Vagina (tissue), 2 donors: ENCODE measurements around the gene HPN. TPM values are rescaled to one million over a fixed set of nuclear protein-coding genes. Genes with fewer than 3 reads are reported as not detected.

ENCODE experiments used
- DNase-seq, 2 donors: peaks; one replicate each; pipeline ENCODE4 v3.0.0-alpha.2; 2017; ENCODE audit errors: extremely low spot score in 2 of 2
- H3K27ac ChIP-seq: fragments of 200-600 bp; sonication (generic); one replicate; pipeline ENCODE4 v1.5.1; 2019
- H3K27me3 ChIP-seq: fragments of 200-600 bp; sonication (generic); one replicate; pipeline ENCODE4 v1.5.1; 2019
- H3K36me3 ChIP-seq, 2 donors: fragments of 200-600 bp; sonication (generic); one replicate each; pipeline ENCODE4 v1.5.1; 2017 to 2019
- H3K4me1 ChIP-seq: fragments of 200-600 bp; sonication (generic); one replicate; pipeline ENCODE4 v1.5.1; 2019
- H3K4me3 ChIP-seq, 2 donors: fragments of 200-600 bp; sonication (generic); 1 replicate in 1 of 2; 2 replicates in 1 of 2; pipeline ENCODE4 v1.5.1; 2016 to 2019
- H3K9me3 ChIP-seq: fragments of 200-600 bp; sonication (generic); one replicate; pipeline ENCODE4 v1.5.1; 2019
- POLR2A ChIP-seq, 2 donors: fragments of 450-650 bp; IDR thresholded peaks; one replicate each; pipeline ENCODE4 v1.6.1; 2017; ENCODE audit warnings: antibody characterized with exemption in 2 of 2, mild to moderate bottlenecking in 2 of 2, moderate library complexity in 2 of 2
- POLR2AphosphoS5 ChIP-seq, 2 donors: sonication (generic); formaldehyde crosslinking; IDR thresholded peaks; one replicate each; pipeline ENCODE4 v1.9.0; 2017; ENCODE audit warnings: antibody characterized with exemption in 2 of 2, mild to moderate bottlenecking in 2 of 2, low read depth in 1 of 2; ENCODE audit not compliant: insufficient read depth in 1 of 2
- intact Hi-C: fragments of 100-400 bp; cut with DNase I; formaldehyde crosslinking; loops from one replicate; pipeline ENCODE4 v1.15.1; 2023
- total RNA-seq: library from RNA; depleted of rRNA; stranded (reverse); fragments of >200 nt; gene quantifications from one replicate; pipeline ENCODE4 v1.2.3, GENCODE V29; 2016
- TF ChIP-seq, protein P1 (sequence below), 3 experiments: fragments of 450-650 bp in 2 of 3; fragments of 200-600 bp in 1 of 3; sonication (generic) in 1 of 3; IDR thresholded peaks; one replicate each; pipeline ENCODE4 v1.5.1; 2017 to 2019; ENCODE audit warnings: antibody characterized with exemption in 3 of 3, mild to moderate bottlenecking in 2 of 3, moderate library complexity in 2 of 3

HPN gene
- total RNA-seq, 1 donor from 2014 or later: not detected

DNA sequence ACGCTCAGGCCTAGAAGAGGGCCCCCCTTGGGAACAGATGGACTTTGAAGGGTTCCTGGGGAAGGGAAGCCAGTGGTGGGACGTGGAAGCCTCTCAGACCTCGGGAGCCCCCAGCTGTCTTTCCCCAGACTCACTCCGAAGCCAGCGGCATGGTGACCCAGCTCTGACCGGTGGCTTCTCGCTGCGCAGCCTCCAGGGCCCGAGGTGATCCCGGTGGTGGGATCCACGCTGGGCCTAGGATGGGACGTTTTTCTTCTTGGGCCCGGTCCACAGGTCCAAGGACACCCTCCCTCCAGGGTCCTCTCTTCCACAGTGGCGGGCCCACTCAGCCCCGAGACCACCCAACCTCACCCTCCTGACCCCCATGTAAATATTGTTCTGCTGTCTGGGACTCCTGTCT is 24.6 kb downstream of the HPN start:
- H3K27me3 ChIP-seq: no peaks in the 10 kb centered on the region
- H3K9me3 ChIP-seq: no peaks in the 10 kb centered on the region
- H3K27ac ChIP-seq: no peak overlapping the region
- no peak overlapping the region for H3K4me3 ChIP-seq
- TF ChIP-seq, protein P1, sequence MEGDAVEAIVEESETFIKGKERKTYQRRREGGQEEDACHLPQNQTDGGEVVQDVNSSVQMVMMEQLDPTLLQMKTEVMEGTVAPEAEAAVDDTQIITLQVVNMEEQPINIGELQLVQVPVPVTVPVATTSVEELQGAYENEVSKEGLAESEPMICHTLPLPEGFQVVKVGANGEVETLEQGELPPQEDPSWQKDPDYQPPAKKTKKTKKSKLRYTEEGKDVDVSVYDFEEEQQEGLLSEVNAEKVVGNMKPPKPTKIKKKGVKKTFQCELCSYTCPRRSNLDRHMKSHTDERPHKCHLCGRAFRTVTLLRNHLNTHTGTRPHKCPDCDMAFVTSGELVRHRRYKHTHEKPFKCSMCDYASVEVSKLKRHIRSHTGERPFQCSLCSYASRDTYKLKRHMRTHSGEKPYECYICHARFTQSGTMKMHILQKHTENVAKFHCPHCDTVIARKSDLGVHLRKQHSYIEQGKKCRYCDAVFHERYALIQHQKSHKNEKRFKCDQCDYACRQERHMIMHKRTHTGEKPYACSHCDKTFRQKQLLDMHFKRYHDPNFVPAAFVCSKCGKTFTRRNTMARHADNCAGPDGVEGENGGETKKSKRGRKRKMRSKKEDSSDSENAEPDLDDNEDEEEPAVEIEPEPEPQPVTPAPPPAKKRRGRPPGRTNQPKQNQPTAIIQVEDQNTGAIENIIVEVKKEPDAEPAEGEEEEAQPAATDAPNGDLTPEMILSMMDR (IDR thresholded peaks at IDR 0.05): no peak
- TF ChIP-seq POLR2A (IDR thresholded peaks at IDR 0.05): no peak
- TF ChIP-seq POLR2AphosphoS5 (IDR thresholded peaks at IDR 0.05; ENCODE audit: insufficient read depth in 1 of 2, low read depth in 1 of 2): no peak
- H3K4me1 ChIP-seq: no peaks in the 10 kb centered on the region
- intact Hi-C loops: loop anchor here (10.0 kb wide), 1 partner anchor 209 kb away; no protein-coding TSS in a partner anchor
- no peaks in the 10 kb centered on the region for H3K36me3 ChIP-seq
- DNase-seq: no peak

DNA sequence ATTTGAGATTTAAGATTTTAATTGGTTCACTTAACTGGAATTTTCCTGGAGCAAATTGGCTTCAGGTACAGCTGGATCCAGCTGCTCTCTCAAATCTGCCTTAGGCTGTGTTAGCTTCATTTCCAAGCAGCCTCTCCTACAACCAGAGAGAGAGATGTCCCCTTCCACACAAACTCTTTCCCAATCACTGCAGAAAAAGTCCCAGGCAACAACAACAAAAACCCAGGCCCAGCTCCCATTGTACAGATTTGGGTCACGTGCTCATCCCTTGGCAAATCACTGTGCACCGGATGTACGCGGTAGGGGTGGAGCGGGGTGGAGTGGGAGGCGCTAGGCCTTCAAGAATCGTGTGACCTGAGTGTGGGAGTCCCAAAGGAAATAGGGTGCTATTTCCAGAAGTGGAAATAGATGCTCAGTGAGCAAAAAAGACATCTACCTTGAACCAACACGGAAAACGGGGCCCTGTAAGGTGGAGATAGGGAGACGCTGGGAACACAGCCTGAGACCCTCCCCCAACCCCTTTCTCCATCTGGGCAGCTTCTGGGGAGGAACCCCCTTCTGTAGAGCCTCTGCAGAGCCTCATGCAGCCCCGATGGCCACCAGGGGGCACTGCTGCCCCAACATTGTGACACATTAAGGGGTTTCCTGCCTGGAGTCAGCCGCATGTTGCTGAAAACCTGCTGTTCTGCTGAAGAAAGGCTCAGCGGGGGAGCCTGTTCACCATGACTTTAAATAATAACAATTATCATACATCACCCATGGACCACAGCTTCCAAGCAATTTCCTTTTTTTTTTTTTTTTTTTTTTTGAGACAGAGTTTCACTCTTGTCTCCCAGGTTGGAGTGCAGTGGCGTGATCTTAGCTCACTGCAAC is 25.4 kb downstream of the HPN start:
- intact Hi-C loops: loop anchor here (10.0 kb wide), 1 partner anchor 208 kb away; no protein-coding TSS in a partner anchor
- TF ChIP-seq, protein P1 (IDR thresholded peaks at IDR 0.05): peak; percentile 89 to 93 (median 90)
- no peak for TF ChIP-seq POLR2A (IDR thresholded peaks at IDR 0.05)
- no peaks in the 10 kb centered on the region for H3K27me3 ChIP-seq
- H3K4me1 ChIP-seq: no peaks in the 10 kb centered on the region
- H3K9me3 ChIP-seq: no peaks in the 10 kb centered on the region
- H3K36me3 ChIP-seq: no peaks in the 10 kb centered on the region
- DNase-seq: no peak
- no peak overlapping the region for H3K27ac ChIP-seq
- no peak overlapping the region for H3K4me3 ChIP-seq

DNA sequence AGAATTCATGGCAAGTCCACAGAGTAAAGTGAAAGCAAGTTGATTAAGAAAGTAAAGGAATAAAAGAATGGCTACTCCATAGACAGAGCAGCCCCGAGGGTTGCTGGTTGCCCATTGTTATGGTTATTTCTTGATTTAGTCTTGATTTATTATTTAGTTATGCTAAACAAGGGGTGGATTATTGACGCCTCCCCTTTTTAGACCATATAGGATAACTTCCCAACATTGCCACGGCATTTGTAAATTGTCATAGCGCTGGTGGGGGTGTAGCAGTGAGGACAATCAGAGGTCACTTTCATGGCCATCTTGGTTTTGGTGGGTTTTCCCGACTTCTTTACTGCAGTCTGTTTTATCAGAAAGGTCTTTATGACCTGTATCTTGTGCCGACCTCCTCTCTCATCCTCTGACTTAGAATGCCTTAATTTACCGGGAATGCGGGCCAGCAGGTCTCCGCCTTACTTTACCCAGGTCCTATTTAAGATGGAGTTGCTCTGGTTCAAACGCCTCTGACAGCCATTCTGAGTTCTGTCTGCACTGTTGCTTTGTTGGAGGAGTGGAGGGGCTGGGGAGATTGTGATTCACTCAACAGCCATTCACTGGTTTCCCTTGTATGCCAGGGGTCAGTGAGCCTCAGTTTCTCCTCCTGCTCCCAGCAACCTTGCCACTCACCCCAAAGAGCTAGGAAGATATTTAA is 27.6 kb downstream of the HPN start:
- Histone ChIP-seq H3K36me3 (no peaks in the 10 kb centered on the region), H3K4me1 (no peaks in the 10 kb centered on the region), H3K27me3 (no peaks in the 10 kb centered on the region), H3K27ac (no peak overlapping the region), H3K4me3 (no peak overlapping the region), H3K9me3 (no peaks in the 10 kb centered on the region)
- TF ChIP-seq POLR2A (IDR thresholded peaks at IDR 0.05) (no peak), POLR2AphosphoS5 (IDR thresholded peaks at IDR 0.05; ENCODE audit: insufficient read depth in 1 of 2, low read depth in 1 of 2) (no peak)
- TF ChIP-seq, protein P1 (IDR thresholded peaks at IDR 0.05): no peak
- DNase-seq: no peak
- intact Hi-C loops: loop anchor here (10.0 kb wide), 1 partner anchor 206 kb away; no protein-coding TSS in a partner anchor

DNA sequence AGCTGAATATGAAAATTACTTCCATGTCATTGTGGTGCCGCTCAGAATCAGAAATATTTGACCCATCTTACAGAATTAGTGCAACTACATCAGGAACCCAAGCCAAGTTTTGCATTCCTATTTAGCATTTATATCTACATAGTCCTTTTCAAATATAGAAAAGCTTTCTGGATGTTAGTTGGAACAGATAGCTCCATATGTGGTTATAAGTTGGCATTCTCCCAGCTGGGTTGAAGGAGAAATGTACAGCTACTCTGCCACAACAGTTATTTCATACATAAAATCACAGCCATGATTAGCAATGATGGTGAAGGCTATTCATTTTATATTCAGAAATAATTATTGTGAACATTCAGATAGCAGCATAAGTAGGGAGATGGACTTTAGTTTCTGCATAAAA is 28.2 kb downstream of the HPN start:
- no peaks in the 10 kb centered on the region for H3K36me3 ChIP-seq
- intact Hi-C loops: loop anchor here (10.0 kb wide), 1 partner anchor 205 kb away; no protein-coding TSS in a partner anchor
- H3K4me1 ChIP-seq: no peaks in the 10 kb centered on the region
- H3K27me3 ChIP-seq: no peaks in the 10 kb centered on the region
- H3K27ac ChIP-seq: no peak overlapping the region
- no peaks in the 10 kb centered on the region for H3K9me3 ChIP-seq
- no peak for DNase-seq
- no peak overlapping the region for H3K4me3 ChIP-seq
- TF ChIP-seq, protein P1 (IDR thresholded peaks at IDR 0.05): no peak
- TF ChIP-seq POLR2A (IDR thresholded peaks at IDR 0.05) (no peak), POLR2AphosphoS5 (IDR thresholded peaks at IDR 0.05; ENCODE audit: insufficient read depth in 1 of 2, low read depth in 1 of 2) (no peak)
